ENCODE measurements around the gene IL31.

DNA sequence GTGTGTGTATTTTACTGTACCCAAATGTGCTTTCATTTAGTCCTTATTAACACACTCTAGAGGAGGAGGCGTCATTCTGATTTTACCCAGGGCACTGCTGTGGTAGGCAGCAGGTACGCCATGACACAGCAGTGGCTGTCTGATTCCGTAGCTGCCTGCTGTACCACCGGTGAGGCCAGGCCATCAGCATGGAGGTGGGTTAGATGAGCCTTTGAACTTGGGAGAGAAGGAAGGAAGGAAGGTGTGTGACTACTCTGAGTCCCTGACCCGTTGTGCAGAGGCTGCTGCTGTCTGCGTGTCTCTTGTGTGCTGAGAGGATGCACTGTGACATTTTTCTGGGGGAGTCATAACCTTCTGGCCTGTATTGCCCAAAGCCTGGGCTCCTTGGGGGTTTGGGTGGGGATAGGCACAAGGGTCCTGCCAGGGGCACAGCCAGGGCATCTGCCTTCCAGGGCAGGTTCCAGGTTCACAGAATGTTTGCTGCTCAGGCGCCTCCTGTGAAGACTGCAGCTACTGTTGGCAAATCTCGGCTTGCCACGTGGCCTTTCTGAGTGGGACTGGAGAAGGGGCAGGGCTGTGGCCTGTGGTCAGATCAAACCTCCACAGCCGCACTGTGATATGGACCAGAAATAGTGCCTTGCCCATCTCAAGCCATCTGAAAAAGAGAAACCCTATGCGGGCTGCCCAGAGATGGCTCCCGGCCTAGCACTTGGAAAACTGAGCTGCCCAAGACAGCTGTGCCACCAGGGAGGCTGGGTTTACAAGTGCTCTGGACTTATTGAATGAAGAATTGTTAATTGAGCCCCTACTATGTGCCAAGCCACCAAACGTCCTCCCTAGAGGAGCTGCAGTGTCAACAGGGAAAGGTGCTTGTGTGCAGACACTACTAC is 48.3 kb downstream of the IL31 start:
- TF ChIP-seq, protein P1, sequence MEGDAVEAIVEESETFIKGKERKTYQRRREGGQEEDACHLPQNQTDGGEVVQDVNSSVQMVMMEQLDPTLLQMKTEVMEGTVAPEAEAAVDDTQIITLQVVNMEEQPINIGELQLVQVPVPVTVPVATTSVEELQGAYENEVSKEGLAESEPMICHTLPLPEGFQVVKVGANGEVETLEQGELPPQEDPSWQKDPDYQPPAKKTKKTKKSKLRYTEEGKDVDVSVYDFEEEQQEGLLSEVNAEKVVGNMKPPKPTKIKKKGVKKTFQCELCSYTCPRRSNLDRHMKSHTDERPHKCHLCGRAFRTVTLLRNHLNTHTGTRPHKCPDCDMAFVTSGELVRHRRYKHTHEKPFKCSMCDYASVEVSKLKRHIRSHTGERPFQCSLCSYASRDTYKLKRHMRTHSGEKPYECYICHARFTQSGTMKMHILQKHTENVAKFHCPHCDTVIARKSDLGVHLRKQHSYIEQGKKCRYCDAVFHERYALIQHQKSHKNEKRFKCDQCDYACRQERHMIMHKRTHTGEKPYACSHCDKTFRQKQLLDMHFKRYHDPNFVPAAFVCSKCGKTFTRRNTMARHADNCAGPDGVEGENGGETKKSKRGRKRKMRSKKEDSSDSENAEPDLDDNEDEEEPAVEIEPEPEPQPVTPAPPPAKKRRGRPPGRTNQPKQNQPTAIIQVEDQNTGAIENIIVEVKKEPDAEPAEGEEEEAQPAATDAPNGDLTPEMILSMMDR (conservative IDR thresholded peaks at IDR 0.05; ENCODE audit: low read length), result no peak
- TF ChIP-seq EZH2phosphoT487 (IDR thresholded peaks at IDR 0.05; ENCODE audit: borderline replicate concordance, low read depth, low read length), result no peak

Measured in OCI-LY7 (cell line).